ENCODE data around the gene LMNA.
"Not testable (repeated sequence)": the region's sequence is repeated elsewhere in the genome, so short reads cannot be mapped to it uniquely, and the experiment has no call there.

Gene LMNA

DNA sequence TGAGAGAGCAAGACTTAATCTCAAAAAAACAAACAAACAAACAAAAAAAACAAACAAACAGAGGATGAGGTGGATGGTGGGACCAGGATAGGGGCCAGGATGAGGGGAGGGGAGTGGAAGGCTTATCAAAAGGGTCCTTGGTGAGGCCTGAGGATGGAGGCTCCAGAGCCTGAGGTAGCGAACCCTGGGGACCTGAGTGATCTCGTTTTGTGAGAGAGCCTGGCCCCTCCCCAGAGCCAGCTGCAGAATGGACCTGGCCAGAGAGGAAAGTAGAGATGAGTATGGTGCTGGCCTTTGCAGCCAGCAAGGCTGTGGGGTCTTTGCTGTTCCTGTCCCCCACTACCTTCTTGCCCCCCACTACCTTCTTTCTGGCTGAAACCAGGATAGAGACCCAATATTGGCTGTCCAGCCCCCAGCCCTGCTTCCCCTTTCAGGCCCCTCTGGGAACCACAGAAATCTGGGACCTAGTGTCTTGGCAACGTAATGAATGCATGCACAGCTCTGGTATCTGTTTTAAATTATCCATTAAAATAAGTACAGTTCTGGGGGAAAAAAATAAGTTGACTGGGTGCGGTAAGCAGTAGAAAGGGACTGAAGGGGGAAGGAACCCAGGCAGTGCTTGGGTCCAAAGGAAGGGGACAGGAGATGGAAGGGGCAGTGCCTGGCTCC, 1.1 kb upstream of the LMNA start:
- no peak for DNase-seq (ENCODE audit: extremely low read depth, low read depth)
- TF ChIP-seq, protein P1, sequence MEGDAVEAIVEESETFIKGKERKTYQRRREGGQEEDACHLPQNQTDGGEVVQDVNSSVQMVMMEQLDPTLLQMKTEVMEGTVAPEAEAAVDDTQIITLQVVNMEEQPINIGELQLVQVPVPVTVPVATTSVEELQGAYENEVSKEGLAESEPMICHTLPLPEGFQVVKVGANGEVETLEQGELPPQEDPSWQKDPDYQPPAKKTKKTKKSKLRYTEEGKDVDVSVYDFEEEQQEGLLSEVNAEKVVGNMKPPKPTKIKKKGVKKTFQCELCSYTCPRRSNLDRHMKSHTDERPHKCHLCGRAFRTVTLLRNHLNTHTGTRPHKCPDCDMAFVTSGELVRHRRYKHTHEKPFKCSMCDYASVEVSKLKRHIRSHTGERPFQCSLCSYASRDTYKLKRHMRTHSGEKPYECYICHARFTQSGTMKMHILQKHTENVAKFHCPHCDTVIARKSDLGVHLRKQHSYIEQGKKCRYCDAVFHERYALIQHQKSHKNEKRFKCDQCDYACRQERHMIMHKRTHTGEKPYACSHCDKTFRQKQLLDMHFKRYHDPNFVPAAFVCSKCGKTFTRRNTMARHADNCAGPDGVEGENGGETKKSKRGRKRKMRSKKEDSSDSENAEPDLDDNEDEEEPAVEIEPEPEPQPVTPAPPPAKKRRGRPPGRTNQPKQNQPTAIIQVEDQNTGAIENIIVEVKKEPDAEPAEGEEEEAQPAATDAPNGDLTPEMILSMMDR (IDR thresholded peaks at IDR 0.05; ENCODE audit: low read depth, low read length), result no peak

DNA sequence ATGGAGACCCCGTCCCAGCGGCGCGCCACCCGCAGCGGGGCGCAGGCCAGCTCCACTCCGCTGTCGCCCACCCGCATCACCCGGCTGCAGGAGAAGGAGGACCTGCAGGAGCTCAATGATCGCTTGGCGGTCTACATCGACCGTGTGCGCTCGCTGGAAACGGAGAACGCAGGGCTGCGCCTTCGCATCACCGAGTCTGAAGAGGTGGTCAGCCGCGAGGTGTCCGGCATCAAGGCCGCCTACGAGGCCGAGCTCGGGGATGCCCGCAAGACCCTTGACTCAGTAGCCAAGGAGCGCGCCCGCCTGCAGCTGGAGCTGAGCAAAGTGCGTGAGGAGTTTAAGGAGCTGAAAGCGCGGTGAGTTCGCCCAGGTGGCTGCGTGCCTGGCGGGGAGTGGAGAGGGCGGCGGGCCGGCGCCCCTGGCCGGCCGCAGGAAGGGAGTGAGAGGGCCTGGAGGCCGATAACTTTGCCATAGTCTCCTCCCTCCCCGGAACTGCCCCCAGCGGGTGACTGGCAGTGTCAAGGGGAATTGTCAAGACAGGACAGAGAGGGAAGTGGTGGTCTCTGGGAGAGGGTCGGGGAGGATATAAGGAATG, 505 bp downstream of the LMNA start:
- DNase-seq (ENCODE audit: extremely low read depth, low read depth), result no peak
- TF ChIP-seq, protein P1 (IDR thresholded peaks at IDR 0.05; ENCODE audit: low read depth, low read length), result no peak

DNA sequence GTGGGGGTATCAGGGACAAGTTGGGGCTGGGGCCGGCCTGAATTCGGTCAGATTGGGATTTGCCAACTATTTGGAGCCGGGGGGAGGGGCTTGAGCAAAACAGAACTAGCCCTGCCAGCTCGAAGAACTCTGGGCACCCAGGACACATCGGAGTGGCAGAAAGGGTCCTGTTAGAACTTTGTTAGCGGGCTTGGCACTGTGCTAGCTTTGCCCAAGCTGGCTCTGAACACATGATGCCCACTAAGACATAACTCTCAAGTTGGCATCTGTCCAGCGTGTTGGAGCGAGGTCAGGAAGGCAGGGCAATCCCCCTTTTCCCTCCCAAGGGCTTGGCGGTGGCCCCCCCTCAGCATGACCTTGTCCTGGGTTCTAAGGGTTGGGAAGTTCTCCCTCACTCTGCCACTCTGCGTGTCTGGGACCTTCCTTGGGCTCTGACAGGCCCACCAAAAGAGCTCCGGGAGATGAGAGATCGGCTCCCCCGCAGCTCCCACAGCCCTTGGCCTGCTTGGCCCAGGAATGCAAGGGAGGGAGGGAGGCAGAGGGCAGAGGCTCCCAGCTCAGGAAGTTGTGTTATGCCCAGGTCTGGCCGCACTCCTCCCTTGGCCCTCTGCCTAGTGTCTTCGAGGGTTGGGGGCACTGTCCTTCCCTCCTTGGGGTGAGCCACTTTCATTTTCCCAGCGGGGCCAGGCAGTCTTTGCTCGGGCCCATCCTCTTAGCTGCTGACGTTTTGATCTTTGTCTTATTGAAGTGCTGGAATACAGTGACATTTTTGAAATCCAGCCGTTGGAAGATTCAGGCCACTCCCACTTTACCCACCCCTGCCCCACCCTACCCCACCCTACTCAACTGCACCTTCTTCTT, 1.2 kb downstream of the LMNA start:
- TF ChIP-seq, protein P1 (IDR thresholded peaks at IDR 0.05; ENCODE audit: low read depth, low read length), result no peak
- DNase-seq (ENCODE audit: extremely low read depth, low read depth), result no peak

DNA sequence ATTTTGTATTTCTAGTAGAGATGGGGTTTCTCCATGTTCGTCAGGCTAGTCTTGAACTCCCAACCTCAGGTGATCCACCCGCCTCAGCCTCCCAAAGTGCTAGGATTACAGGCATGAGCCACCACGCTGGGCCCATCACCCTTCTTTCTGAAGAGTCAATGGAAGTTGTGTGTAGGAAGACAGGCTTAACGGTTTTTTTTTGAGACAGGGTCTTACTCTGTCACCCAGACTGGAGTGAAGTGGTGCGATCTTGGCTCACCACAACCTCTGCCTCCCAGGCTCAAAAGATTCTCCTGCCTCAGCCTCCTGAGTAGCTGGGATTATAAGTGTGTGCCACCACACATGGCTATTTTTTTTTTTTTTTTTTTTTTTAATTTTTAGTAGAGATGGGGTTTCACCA, 2.2 kb downstream of the LMNA start:
- DNase-seq (ENCODE audit: extremely low read depth, low read depth), result not testable (repeated sequence)

DNA sequence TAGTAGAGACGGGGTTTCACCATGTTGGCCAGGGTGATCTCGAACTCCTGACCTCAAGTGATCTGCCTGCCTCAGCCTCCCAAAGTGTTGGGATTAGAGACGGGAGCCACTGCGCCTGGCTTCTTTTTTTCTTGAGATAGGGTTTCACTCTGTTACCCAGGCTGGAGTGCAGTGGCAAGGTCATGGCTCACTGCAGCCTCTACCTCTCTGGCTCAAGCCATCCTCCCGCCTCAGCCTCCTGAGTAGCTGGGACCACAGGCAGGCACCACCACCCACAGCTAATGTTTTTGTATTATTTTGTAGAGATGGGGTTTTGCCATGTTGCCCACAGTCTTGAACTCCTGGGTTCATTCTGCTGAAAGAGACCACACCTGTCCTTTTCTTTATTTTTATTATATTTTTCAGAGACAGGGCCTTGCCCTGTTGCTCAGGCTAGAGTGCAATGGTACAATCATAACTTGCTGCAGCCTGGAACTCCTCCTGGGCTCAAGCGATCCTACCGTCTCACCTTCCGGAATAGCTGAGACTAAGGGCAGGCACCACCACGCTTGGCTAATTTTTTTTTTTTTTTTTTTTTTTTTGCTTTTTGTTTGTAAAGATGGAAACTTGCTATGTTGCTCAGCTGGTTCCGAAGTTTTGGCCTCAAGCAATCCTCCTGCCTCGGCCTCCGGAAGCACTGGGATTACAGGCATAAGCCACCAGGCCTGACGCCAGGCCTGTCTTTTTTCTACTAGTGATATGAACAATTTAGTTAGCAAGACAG, 3.1 kb downstream of the LMNA start:
- TF ChIP-seq, protein P1 (IDR thresholded peaks at IDR 0.05; ENCODE audit: low read depth, low read length), result no peak
- no peak for DNase-seq (ENCODE audit: extremely low read depth, low read depth)

DNA sequence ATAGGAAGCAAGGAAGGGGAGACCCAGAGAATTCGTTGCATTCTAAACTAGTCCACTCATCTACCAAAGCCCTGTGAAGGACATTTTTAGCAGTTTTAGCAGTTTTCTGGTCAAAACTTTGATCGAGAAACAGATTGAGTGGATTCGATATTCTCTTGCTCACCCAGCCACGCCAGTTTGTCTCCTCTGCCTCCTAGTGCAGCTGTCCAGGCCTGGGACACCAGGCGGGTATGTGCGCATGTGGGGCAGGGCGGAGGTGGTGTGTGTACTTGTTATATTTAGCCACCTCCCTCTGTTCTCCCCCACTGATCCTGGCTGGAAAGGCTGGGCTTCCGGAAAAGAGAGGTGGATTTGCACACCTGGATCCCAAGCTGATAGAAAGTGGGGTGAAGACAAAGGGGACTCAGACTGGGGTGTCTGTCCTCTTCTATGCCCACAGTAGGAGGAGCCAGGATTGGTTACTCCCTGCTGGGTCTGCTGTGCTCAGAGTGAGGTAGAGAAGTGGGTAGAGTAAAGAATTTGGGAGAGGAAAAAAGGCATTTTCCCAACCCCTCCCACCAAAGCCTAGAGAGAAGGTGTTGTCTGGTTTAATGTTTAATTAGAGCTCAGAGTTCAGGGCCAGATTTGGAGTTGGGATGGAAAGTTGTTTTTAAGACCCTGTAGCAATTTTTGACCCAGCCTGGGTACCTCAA, 3.8 kb downstream of the LMNA start:
- no peak for DNase-seq (ENCODE audit: extremely low read depth, low read depth)
- TF ChIP-seq, protein P1 (IDR thresholded peaks at IDR 0.05; ENCODE audit: low read depth, low read length), result no peak
